NB4 (cell line): ENCODE data around the gene TIFAB.

Source experiments
- DNase-seq: peaks from one replicate; pipeline ENCODE4 v3.0.0; 2010; ENCODE audit warnings: low read depth
- H3K4me3 ChIP-seq: one replicate; pipeline ENCODE4 v1.5.1; 2011; ENCODE audit warnings: mild to moderate bottlenecking, low read depth, low read length, moderate library complexity
- MYC ChIP-seq: IDR thresholded peaks from 2 replicates; pipeline ENCODE4 v1.6.1; 2011; ENCODE audit warnings: low read depth, low read length
- POLR2A ChIP-seq: IDR thresholded peaks from 2 replicates; pipeline ENCODE4 v1.6.1; 2011; ENCODE audit warnings: mild to moderate bottlenecking; ENCODE audit not compliant: insufficient read length; ENCODE audit errors: extremely low read depth
- TF ChIP-seq, protein P1 (sequence below): IDR thresholded peaks from 2 replicates; pipeline ENCODE4 v1.6.1; 2011; ENCODE audit warnings: low read depth, low read length
- TF ChIP-seq, protein P2 (sequence below): IDR thresholded peaks from one replicate; pipeline ENCODE4 v1.5.1; 2012; ENCODE audit warnings: low read depth, low read length

The TIFAB gene

DNA sequence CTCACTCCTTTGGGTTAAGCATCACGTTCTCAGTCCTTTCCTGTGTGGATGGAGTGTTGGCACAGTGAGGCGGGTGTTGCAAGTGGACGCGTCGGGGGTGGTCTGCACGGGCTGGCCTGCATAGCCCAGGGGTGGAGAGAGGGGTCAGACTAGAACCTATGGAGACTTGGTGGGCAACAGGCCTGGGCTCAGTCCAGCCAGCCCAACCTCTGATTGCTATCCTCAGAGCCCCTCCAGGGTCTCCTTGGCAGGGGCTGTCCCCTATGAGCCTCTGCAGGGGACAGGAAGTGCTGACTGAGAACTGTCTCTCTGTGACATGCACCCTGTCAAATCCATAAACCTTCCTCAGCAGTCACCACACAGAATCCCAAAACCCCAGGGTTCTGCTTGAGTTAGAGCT is 7.3 kb downstream of the TIFAB start:
- peak; percentile 20 for DNase-seq
- no peak overlapping the region for H3K4me3 ChIP-seq
- TF ChIP-seq, protein P1, sequence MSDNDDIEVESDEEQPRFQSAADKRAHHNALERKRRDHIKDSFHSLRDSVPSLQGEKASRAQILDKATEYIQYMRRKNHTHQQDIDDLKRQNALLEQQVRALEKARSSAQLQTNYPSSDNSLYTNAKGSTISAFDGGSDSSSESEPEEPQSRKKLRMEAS = no peak
- TF ChIP-seq MYC = no peak
- TF ChIP-seq, protein P2, sequence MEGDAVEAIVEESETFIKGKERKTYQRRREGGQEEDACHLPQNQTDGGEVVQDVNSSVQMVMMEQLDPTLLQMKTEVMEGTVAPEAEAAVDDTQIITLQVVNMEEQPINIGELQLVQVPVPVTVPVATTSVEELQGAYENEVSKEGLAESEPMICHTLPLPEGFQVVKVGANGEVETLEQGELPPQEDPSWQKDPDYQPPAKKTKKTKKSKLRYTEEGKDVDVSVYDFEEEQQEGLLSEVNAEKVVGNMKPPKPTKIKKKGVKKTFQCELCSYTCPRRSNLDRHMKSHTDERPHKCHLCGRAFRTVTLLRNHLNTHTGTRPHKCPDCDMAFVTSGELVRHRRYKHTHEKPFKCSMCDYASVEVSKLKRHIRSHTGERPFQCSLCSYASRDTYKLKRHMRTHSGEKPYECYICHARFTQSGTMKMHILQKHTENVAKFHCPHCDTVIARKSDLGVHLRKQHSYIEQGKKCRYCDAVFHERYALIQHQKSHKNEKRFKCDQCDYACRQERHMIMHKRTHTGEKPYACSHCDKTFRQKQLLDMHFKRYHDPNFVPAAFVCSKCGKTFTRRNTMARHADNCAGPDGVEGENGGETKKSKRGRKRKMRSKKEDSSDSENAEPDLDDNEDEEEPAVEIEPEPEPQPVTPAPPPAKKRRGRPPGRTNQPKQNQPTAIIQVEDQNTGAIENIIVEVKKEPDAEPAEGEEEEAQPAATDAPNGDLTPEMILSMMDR = no peak
- no peak for TF ChIP-seq POLR2A

DNA sequence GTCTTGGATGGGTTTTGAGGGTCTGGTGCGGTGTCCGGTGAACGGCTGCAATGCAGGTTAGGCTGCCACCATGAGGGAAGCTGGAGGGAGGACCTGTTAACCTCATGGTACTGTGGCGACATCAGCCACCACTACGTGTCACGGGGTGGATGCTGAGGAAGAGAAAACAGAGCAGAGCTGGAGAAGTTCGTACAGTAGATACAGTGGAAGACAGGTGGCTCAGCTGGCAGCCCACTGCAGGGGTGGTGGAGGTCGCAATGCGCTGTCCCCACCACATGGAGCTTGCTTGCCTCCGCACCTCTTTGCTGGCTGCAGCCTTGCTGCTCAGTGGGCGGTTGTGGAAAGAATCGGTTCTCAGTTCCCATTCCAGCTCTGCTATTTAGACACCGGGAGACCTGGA is 7.8 kb downstream of the TIFAB start:
- TF ChIP-seq MYC (no peak), POLR2A (no peak)
- TF ChIP-seq, protein P2 = no peak
- TF ChIP-seq, protein P1 = no peak
- no peak overlapping the region for H3K4me3 ChIP-seq
- DNase-seq = peak; percentile 54

DNA sequence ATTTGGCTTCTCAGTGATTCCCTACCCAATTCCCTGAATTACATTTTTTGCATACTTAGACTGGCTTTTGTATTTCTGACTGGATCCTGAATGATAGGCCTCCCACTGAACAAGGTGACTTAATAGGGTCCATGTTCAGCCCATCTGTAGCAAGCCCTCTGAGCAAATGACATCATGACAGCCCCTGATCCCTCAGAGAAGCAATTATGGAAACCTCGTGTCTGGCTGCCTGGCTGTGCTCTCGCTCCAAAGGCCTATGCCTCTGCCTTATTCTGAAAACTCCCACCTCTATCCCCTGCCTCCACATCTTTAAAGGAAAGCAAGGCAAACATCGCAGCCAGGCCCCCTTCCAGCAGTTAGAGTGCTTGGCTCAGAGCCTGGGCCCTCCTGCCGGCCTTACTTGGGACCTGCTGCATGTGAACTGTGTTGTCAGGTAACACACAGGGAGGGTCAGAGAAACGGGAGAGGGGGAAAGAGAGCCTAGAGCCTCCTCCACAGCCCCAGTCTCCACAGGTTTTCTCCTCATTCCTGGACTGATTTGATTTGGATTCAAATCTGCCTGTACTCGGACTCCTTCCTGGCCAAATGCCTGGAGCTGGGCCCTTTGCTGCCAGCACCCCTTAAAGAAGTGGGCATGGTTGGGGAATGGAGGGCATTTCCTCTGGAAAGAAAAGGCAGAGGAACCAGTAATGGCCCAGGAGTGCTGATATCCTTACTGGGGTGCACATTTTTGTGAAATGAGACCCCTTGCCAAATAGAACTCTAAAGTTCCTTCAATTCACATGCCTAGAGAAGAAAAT is 8.8 kb downstream of the TIFAB start:
- TF ChIP-seq, protein P2 = no peak
- no peak for TF ChIP-seq POLR2A
- TF ChIP-seq, protein P1 = no peak
- no peak for DNase-seq
- H3K4me3 ChIP-seq = no peak overlapping the region

DNA sequence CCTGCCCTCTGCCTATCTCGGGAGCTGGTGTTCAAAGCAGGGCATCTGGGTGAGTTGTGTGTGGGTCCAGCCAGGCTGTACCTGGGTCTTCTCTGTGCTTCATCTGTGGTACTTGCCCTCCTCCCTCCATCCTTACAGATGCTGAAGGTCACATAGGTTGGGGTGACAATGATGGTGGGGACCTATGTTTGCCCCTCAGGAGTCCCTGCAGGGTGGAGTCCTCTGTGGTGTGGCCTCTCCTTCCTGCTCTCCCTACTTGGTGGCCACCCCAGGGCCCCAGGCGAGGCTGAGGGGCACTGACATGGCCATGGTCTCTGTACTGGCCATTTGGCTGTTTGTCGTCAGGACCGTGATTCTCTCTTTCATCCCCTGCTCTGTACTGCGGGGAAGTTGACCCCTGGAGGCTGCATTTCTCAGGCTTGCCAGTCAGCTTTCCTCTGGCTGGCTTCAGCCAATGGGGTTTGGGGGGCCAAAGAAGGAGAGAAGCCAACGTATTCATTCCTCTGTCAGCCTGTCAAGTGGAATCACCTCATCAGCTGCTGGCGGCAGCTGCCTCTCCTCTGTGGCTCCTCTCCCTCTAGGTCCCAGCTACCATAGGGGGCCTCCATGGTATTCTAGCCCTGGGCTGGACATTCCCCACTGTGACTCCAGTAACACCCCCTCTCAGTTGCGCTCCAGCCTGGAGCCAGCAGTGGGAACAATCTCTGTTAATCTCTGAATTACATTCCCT is 9.6 kb downstream of the TIFAB start:
- no peak overlapping the region for H3K4me3 ChIP-seq
- TF ChIP-seq, protein P2 = no peak
- DNase-seq = no peak

DNA sequence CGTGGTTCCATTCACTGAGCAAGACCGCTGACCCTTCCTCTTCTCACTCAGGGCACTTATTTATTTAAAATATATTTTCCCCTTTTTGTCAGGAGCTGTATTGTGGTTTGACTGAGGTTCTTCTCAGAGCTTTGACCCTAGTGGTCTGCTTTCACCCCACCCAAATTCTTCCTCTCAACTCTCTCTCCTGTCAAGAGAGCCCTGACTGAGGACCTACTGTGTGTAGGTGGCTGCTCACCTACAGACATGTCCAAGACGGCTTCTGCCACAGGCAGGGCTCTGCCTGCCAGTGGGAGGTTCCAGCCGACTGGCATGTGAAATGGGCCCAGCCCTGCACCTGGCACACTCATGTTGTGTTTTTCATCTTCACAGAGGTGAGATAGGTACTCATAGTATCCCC is 10.2 kb downstream of the TIFAB start:
- no peak for TF ChIP-seq POLR2A
- no peak for DNase-seq

DNA sequence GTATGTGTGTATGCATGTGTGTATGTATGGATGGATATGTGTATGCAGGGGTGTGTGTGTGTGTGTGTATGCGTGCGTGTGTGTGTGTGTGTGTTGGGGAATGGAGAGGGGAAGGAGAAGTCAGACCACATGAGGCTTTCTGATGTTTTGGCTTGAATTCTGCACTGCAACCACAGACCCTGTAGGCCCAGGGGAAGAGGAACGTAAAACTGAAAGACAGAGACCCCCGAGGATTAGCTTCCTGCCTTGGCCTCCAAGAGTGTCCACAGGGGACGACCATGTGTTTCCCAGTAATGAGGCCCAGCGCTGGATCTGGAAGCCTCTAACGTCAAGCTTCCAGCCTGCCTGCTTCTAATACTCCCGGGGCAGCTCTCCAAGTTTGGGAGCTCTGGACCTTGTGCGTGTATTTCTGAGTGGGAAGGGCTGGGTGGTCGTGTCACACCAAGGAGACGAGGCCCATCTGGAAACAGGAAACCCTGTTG is 10.8 kb downstream of the TIFAB start:
- H3K4me3 ChIP-seq = no peak overlapping the region
- no peak for TF ChIP-seq MYC
- TF ChIP-seq, protein P1 = no peak
- TF ChIP-seq POLR2A = no peak
- TF ChIP-seq, protein P2 = no peak
- DNase-seq = peak; percentile 63

More for the DNA sequence above, 10.2 kb downstream of the TIFAB start:
- H3K4me3 ChIP-seq = no peak overlapping the region
